Stimulated activated CD4-positive, alpha-beta T cell treated with anti-CD3 and anti-CD28 coated beads, TNF-alpha, amount 100 ng/mL, for 24 hours (primary cell): ENCODE data around the gene JOSD2.

Experiments
- DNase-seq, 3 experiments: peaks; one replicate each; pipeline ENCODE4 v3.0.0-alpha.2; 2020; ENCODE audit warnings: low read depth in 3 of 3

JOSD2 gene

GRCh38 chr19:50511069-50511822 lies at the start of gene JOSD2:
Gene JOSD2, minus strand, starts transcription at chr19:50511191. Its CDS starts 760 bp downstream, at chr19:50510431.
- peak; percentile 94 to 95 (median 94) for DNase-seq

- no peak for DNase-seq
Observed at GRCh38 chr19:50559636-50560035, 48.6 kb upstream of the JOSD2 start.

GRCh38 chr19:50558449-50558848 lies 47.5 kb upstream of the JOSD2 start:
- DNase-seq, result no peak

- DNase-seq, result no peak
Observed at GRCh38 chr19:50558039-50558438, 47.0 kb upstream of the JOSD2 start.

- no peak for DNase-seq
Observed at GRCh38 chr19:50557009-50557613, 46.1 kb upstream of the JOSD2 start.

GRCh38 chr19:50556282-50557008 lies 45.5 kb upstream of the JOSD2 start:
- DNase-seq, result peak; percentile 54 to 80 (median 57)

- no peak for DNase-seq
Observed at GRCh38 chr19:50555450-50556281, 44.7 kb upstream of the JOSD2 start.

GRCh38 chr19:50555033-50555432 lies 44.0 kb upstream of the JOSD2 start:
- DNase-seq, result no peak

GRCh38 chr19:50554212-50554611 lies 43.2 kb upstream of the JOSD2 start:
- no peak for DNase-seq

- DNase-seq, result no peak
Observed at GRCh38 chr19:50553134-50553703, 42.2 kb upstream of the JOSD2 start.

- DNase-seq, result no peak
Observed at GRCh38 chr19:50552540-50552939, 41.5 kb upstream of the JOSD2 start.

GRCh38 chr19:50551715-50552187 lies 40.8 kb upstream of the JOSD2 start:
- DNase-seq, result no peak

- DNase-seq, result no peak
Observed at GRCh38 chr19:50551034-50551714, 40.2 kb upstream of the JOSD2 start.

GRCh38 chr19:50550594-50550966 lies 39.6 kb upstream of the JOSD2 start:
- no peak for DNase-seq

- no peak for DNase-seq
Observed at GRCh38 chr19:50549927-50550593, 39.1 kb upstream of the JOSD2 start.

GRCh38 chr19:50549059-50549926 lies 38.3 kb upstream of the JOSD2 start:
- DNase-seq, result no peak

GRCh38 chr19:50548191-50549058 lies 37.4 kb upstream of the JOSD2 start:
- no peak for DNase-seq
